Tibial nerve (tissue), 4 donors: ENCODE data around the gene CFAP69. TPM values are rescaled to one million over a fixed set of nuclear protein-coding genes. Genes with fewer than 3 reads are reported as not detected.

Experiments used
- DNase-seq, 2 donors: peaks; one replicate each; pipeline ENCODE4 v3.0.0-alpha.2; 2019; ENCODE audit warnings: low spot score in 2 of 2
- H3K27ac ChIP-seq, 4 donors: fragments of 200-600 bp; sonication (generic) in 3 of 4; one replicate each; pipeline ENCODE4 v1.5.1; 2017 to 2019; ENCODE audit warnings: mild to moderate bottlenecking in 1 of 4
- H3K27me3 ChIP-seq, 2 donors: fragments of 200-600 bp; sonication (generic) in 1 of 2; one replicate each; pipeline versions ENCODE4 v1.5.1 to v1.6.0; 2017 to 2019
- H3K36me3 ChIP-seq, 3 donors: fragments of 200-600 bp; sonication (generic); one replicate each; pipeline ENCODE4 v1.5.1; 2018 to 2019
- H3K4me1 ChIP-seq, 4 donors: fragments of 200-600 bp; sonication (generic) in 3 of 4; one replicate each; pipeline ENCODE4 v1.5.1; 2017 to 2019
- H3K4me3 ChIP-seq, 4 donors: fragments of 200-600 bp; sonication (generic) in 3 of 4; one replicate each; pipeline ENCODE4 v1.5.1; 2017 to 2019; ENCODE audit warnings: mild to moderate bottlenecking in 1 of 4, moderate library complexity in 1 of 4
- H3K9me3 ChIP-seq, 4 donors: fragments of 200-600 bp; sonication (generic) in 3 of 4; one replicate each; pipeline ENCODE4 v1.5.1; 2017 to 2019
- EP300 ChIP-seq, 2 donors: sonication (generic); formaldehyde crosslinking; IDR thresholded peaks; one replicate each; pipeline ENCODE4 v1.6.1; 2017; ENCODE audit warnings: antibody characterized with exemption in 2 of 2, mild to moderate bottlenecking in 1 of 2
- POLR2A ChIP-seq, 2 donors: fragments of 450-650 bp; IDR thresholded peaks; one replicate each; pipeline ENCODE4 v1.6.1; 2017; ENCODE audit warnings: antibody characterized with exemption in 2 of 2, mild to moderate bottlenecking in 2 of 2, moderate library complexity in 2 of 2
- WGBS, 2 donors: methylation state at CpG; one replicate each; pipeline ENCODE4 v1.1.5; 2018; 5-methylcytosine and 5-hydroxymethylcytosine counted together
- total RNA-seq, 4 donors: library from RNA; depleted of rRNA; stranded (reverse); fragments of >200 nt; gene quantifications; one replicate each; pipeline ENCODE4 v1.1.0, GENCODE V29; 2016
- TF ChIP-seq, protein P1 (sequence below), 5 experiments: fragments of 200-600 bp in 3 of 5; fragments of 450-650 bp in 2 of 5; sonication (generic) in 3 of 5; IDR thresholded peaks; one replicate each; pipeline ENCODE4 v1.5.1; 2016 to 2019; ENCODE audit warnings: antibody characterized with exemption in 5 of 5, mild to moderate bottlenecking in 3 of 5, moderate library complexity in 2 of 5

Gene CFAP69
- total RNA-seq, 4 donors from 2014 or later, result 18.9 to 51.1 (median 22.0) TPM

DNA sequence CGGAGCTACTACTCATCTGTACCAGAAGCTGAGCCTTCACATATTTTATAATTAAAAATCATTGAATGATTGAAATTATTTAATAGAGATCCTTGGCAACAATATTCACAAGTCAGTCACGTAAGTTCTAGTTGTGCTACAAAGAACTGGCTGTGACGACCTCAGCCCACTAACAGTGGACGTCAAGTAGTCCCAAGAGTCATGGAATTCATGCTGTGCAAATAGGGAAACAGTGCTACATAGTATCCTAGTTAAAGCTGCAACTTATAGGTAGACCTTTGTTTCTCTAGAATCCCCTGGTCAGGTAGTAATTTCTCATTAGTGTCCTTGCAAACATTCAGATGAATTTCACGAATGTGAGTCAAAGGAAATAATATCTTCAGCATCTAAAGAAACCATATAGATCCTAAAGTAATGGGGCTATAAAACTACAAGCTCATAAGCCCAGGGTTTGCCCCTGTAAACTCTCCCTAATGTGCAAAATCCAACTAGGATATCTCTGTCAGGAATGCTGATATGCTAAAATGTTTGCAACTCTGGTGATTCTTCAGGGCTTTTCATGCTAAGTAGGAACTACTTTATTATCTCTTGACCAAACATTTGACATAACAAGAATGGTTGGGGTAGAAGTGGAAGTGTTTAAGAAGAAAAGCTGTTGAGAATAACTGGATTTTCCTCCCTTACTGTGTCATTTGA lies 31.2 kb downstream of the CFAP69 start:
- H3K9me3 ChIP-seq, result no peaks in the 10 kb centered on the region
- 73 to 74% methylated on average over 5 of the region's 5 CpGs for WGBS, 2 donors
- peaks cover 0 to 20% (median 0%) of the 10 kb centered on the region in 4 donors for H3K4me1 ChIP-seq
- peaks cover 0 to 18% (median 0%) of the 10 kb centered on the region in 3 donors for H3K36me3 ChIP-seq
- TF ChIP-seq EP300 (IDR thresholded peaks at IDR 0.05) (no peak), POLR2A (IDR thresholded peaks at IDR 0.05) (no peak)
- TF ChIP-seq, protein P1, sequence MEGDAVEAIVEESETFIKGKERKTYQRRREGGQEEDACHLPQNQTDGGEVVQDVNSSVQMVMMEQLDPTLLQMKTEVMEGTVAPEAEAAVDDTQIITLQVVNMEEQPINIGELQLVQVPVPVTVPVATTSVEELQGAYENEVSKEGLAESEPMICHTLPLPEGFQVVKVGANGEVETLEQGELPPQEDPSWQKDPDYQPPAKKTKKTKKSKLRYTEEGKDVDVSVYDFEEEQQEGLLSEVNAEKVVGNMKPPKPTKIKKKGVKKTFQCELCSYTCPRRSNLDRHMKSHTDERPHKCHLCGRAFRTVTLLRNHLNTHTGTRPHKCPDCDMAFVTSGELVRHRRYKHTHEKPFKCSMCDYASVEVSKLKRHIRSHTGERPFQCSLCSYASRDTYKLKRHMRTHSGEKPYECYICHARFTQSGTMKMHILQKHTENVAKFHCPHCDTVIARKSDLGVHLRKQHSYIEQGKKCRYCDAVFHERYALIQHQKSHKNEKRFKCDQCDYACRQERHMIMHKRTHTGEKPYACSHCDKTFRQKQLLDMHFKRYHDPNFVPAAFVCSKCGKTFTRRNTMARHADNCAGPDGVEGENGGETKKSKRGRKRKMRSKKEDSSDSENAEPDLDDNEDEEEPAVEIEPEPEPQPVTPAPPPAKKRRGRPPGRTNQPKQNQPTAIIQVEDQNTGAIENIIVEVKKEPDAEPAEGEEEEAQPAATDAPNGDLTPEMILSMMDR (IDR thresholded peaks at IDR 0.05), result no peak
- no peak for DNase-seq
- H3K4me3 ChIP-seq, result no peak overlapping the region
- H3K27me3 ChIP-seq, result no peaks in the 10 kb centered on the region
- H3K27ac ChIP-seq, result no peak overlapping the region

- TF ChIP-seq, protein P1 (IDR thresholded peaks at IDR 0.05), result no peak
- H3K36me3 ChIP-seq, result peaks cover 0 to 45% (median 0%) of the 10 kb centered on the region in 3 donors
- H3K27ac ChIP-seq, result no peak overlapping the region
- no peak for DNase-seq
- no peaks in the 10 kb centered on the region for H3K9me3 ChIP-seq
- WGBS, 2 donors, result 90 to 96% methylated on average over 3 of the region's 3 CpGs
- H3K4me3 ChIP-seq, result no peak overlapping the region
- no peaks in the 10 kb centered on the region for H3K27me3 ChIP-seq
- H3K4me1 ChIP-seq, result no peaks in the 10 kb centered on the region
These were observed 43.2 kb downstream of the CFAP69 start for GRCh38 chr7:90288154-90288553.

- Histone ChIP-seq H3K4me1 (no peaks in the 10 kb centered on the region), H3K27me3 (no peaks in the 10 kb centered on the region), H3K4me3 (no peak overlapping the region), H3K27ac (no peak overlapping the region), H3K36me3 (peaks cover 0 to 51% (median 0%) of the 10 kb centered on the region in 3 donors), H3K9me3 (no peaks in the 10 kb centered on the region)
- 89 to 95% methylated on average over 3 of the region's 3 CpGs for WGBS, 2 donors
- TF ChIP-seq POLR2A (IDR thresholded peaks at IDR 0.05), result no peak
- TF ChIP-seq EP300 (IDR thresholded peaks at IDR 0.05), result no peak
- TF ChIP-seq, protein P1 (IDR thresholded peaks at IDR 0.05), result no peak
- no peak for DNase-seq
These were observed 45.5 kb downstream of the CFAP69 start for GRCh38 chr7:90290244-90291113.

- no peak overlapping the region for H3K27ac ChIP-seq
- no peaks in the 10 kb centered on the region for H3K27me3 ChIP-seq
- DNase-seq, result no peak
- no peak overlapping the region for H3K4me3 ChIP-seq
- H3K4me1 ChIP-seq, result no peaks in the 10 kb centered on the region
- TF ChIP-seq EP300 (IDR thresholded peaks at IDR 0.05) (no peak), POLR2A (IDR thresholded peaks at IDR 0.05) (no peak)
- TF ChIP-seq, protein P1 (IDR thresholded peaks at IDR 0.05), result peak in 4 of 5 experiments; percentile 26 to 39 (median 38)
- H3K36me3 ChIP-seq, result peaks cover 0 to 14% (median 0%) of the 10 kb centered on the region in 3 donors
- H3K9me3 ChIP-seq, result no peaks in the 10 kb centered on the region
- 59 to 60% methylated on average over 5 of the region's 5 CpGs for WGBS, 2 donors
These were observed 53.4 kb downstream of the CFAP69 start for GRCh38 chr7:90298145-90299038.
